GM19238 (cell line): ENCODE measurements around the gene FANCD2.
A peak's percentile ranks its signal among the peaks of the same experiment; 100 is the strongest.
"Not testable (repeated sequence)": the region's sequence is repeated elsewhere in the genome, so short reads cannot be mapped to it uniquely, and the experiment has no call there.

Experiments
- DNase-seq: peaks from one replicate; pipeline ENCODE4 v3.0.0; 2011; ENCODE audit warnings: low spot score; ENCODE audit not compliant: insufficient read length

FANCD2 gene

DNA sequence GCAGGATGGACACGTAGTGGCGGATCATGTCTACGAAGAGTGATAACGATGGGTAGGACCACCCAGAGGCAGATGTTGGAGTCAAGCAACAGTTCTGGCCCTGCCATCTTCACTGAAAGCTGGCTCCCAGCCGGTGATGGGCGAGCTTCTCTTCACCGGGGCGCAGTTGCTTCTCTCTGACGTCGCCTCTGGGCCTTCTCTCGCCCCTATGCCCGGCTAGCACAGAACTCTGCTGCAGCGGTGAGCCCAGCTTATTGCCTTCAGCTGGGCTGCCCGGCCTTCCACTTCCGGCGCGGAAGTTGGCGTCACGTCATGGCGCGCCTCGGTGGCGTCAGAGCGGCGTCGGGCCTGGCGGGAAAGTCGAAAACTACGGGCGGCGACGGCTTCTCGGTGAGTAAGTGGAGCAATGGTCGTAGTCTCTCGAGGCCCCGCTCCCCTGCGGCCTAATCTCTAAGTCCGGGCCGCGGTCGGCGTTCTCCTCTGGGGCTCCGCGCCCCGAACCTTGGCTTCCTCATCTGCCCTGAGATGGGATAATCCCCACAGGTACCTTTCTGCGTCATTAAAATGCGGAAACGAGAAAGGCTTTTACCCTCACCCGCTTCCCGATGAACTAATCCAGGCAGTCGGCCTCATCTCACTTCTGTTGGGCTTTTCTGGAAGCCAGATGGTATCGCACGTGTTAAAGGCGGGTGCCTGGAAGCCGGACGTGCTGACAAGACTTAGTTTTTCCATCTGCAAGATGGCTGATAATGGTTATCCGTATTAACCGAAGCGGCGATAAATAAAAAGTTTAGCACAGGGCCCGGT is at the start of gene FANCD2:
FANCD2 (plus strand) TSS at position 354 of the 807 bp plus-strand sequence. CDS start 2,221 bp downstream, outside the sequence.
- DNase-seq, result peak; percentile 82

DNA sequence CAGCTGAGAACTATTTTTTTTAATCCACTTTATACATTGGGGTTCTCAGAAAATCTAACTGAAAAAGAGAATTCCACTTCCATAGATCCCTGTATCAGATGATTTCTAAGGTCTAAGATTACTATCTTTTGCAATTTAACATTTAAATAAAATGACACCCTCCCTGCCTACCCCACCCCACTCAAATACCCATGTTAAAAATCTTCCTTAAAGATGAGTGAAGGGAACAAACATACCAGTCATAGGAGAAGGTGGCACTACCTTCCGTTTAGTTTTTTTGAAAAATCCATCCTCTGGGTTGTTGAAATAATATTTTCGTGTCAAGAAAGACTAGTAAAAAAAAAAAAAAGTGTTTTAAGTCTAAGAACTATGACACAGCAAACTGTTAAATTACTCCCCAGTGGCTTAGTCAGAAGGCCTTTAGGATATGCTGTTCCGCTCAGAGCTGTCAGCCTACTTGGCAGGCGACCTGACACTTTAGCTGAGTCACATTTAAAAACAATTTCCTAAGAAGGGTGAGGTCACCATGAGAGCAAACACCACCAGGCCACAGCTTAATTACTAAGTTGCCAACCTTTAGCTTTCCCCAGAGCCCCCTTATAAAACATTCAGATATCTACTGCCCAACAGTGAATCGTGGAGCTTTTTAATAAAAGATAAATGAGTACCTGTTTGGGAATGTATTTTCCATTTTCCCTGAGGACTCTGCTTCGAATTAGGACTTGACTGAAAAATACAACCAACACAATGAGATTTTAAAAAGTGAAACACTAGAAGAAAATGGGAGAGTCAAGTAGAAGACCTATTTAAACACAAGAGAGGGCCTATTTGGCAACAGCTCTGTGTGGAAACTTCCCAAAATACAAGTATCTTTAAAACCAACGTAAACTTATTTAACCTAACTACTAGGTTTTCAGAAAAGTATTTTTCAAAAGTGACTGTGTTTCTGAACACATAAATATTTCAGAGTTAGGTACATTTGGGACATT is 49.2 kb upstream of the FANCD2 start:
- DNase-seq, result no peak

DNA sequence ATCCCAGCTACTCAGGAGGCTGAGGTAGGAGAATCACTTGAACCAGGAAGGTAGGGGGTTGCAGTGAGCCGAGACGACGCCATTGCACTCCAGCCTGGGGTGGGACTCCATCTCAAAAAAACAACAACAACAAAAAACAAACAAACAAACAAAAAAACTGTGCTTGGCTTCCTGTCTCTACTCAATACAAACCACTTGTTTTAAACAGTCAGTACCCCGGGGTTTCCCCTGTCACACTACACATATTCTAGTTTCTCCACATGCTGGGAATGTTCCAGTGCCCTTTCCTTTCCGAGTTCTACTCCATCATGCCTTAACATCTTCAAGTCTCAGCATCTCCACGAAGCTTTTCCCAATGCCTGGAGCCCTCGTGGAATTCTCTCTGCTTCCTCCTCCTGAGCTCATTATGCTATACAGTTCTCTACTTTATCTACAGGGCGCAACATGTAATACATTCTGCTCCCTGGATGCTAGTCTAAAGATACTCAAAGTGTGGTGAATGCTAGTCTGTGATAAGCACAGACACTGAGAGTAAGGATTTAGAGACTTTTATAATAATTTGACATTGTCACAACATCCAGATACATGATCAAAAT is 47.4 kb upstream of the FANCD2 start:
- no peak for DNase-seq

DNA sequence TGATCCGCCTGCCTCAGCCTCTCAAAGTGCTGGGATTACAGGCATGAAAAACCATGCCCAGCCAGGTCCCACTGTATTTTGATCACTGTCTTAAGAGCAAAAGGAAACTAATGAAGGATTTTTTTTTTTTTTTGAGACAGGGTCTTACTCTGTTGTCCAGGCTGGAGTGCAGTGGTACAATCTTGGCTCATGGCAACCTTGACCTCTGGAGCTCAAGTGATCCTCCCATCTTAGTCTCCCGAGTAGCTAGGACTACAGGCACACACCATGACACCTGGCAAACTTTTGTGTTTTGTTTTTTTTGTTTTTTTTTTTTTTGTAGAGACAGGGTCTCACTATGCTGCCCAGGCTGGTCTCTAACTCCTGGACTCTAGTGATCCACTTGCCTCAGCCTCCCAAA is 46.0 kb upstream of the FANCD2 start:
- DNase-seq, result no peak

DNA sequence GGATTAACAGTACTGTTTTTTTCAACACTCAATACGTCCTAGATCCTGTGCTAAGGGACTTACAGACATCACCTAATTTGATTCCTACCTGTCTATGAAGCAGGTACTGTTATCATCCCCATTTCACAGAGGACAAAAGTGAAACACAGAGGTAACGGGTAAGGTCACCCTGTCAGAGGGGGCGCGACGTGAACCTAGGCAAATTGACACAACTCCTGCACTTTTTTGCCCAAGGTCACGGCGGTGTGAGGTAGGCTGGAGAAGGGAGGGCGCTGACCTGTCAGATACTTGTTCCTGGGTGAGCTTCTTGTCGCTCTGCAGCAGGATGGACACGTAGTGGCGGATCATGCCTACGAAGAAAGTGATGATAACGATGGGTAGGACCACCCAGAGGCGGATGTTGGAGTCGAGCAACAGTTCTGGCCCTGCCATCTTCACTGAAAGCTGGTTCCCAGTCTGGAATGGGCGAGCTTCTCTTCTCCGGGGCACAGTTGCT is 40.0 kb upstream of the FANCD2 start:
- no peak for DNase-seq

DNA sequence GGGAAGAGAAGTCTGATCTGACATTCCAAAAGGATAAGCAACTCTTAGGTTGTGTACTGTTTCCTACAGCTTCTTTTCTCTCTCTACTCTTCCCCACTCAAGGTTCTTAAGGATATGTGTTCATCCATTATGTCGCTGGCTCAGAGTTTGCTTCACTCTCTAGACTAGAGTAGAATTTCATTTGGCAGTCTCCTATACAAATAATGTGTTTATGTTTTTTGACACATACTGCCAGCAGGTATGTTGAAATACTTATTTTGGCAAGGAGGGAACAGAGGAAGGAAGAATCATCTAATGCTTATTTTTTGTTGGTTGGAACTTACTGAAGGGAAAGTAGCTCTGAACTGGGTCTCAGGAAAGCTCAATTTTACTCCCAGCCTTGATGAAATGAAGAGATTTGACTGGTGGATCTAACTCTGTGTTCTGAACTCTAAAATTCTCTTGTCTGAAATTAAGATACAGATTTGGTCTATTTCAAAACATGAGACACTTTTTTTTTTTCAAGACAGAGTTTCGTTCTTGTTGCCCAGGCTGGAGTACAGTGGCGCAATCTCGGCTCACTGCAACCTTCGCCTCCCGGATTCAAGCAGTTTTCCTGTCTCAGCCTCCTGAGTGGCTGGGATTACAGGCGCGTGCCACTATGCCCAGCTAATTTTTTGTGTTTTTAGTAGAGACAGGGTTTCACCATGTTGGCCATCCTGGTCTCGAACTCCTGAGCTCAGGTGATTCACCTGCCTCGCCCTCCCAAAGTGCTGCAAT is 32.0 kb upstream of the FANCD2 start:
- DNase-seq, result no peak

DNA sequence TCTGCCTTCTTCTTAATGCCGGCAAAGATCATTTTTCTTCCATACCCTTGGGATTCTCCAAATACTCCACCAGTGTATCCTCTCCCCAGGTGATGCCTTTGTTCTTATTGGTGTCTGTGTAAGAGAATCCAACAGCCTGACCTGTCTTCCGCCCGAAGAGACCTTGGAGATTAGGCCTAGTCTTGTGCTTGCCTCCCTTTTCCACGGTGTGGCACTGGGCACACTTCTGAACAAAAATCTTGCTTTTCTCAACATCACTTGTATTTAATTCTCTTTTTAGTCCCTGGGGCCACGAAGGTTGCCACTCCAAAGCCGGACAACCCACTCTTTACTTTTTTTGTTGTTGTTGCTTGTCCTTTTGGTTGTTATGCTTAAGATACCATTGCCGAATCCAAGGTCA is 25.6 kb upstream of the FANCD2 start:
- no peak for DNase-seq

DNA sequence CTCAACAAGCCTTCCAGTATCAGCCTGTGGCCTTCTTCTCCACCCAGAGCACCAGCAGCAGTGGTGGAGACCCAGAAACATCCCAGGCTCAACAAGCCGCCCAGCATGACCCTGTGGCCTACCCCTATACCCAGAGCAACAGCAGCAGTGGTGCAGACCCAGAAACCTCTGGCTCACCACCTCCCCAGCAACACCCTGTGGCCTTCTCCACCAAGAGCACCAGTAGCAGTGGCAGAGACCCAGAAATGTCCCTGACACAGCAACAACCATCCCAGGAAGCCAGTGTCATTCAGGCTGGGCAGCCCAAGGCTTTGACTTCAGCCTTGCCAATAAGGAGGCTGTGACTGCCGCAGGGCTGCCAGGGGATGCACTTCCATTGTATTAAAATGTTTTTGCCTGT is 23.3 kb upstream of the FANCD2 start:
- no peak for DNase-seq

DNA sequence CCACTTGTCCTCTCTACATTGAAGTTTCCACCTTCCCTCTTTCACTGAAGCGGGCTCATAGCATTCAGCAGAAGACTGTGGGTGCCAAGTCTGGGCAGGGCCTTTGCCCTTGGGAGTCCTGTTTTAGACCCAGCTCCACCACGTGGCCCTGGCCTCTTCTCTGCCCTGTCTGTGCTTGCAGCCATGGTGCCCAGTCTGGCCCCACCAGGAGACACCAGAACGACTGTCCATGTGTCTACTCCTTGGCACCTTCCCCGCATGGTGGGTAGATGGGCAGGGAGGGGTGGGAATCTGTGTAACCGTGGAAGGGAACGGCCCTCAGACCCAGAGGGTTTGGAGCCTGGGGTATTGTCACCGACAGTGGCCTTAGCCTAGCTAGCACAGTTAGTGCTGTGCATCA is 21.7 kb upstream of the FANCD2 start:
- no peak for DNase-seq

DNA sequence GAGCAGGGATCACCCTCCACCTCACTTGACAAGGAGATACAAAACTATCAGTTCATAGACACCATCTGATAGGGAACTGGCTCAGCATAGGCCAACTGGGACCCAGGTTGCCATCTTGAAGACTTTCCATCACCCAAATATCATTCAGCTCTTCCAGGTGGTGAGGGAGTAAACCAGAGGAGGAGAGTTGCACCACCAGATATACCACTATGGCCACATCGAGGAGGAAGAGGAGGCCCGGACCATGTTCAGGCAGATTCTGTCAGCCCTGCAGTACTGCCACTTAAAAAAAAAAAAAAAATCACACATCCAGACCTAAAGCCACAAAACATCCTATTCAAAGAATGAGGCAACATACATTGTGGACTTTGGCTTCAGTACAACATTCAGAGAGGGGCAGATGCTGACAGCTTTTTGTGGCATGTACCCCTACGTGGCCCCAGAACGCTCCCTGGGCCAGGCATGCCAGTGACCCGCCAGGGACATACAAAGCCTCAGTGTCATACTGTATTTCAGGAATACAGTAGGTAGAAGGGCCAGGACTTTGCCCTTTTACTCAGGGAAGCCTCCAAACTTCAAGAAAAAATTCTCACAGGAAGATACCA is 21.2 kb upstream of the FANCD2 start:
- no peak for DNase-seq

DNA sequence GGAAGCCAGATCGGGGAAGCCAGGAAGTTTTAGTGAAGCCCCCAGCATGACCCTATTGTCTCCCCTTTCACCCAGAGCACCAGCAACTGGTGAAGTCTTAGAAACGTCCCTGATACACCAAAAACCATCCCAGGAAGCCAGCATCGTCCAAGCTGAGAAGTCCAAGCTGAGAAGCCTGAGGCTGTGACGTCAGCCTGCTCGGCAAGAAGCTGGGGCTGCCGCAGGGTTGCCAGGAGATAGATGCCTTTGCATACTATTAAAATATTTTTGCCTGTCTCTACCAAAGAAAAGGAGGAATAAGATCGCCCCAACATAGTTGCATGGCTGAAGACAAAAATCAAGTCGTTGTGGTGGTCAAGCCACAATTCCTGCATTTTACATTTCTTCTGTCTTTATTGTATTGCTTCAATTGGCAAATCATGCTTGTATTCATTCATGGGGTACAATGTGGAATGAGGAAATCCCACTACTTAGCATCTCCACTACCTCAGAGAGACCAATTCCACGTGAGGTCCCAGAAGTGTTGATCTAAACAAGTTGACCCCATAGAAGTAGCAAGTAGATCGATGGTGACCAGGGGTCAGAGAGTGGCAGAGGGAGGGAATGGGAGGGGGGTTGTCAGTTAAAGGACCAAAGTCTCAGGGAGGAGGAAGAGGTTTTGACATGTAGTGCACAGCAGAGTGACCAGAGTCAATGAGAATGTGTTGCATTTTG is 20.0 kb upstream of the FANCD2 start:
- no peak for DNase-seq

DNA sequence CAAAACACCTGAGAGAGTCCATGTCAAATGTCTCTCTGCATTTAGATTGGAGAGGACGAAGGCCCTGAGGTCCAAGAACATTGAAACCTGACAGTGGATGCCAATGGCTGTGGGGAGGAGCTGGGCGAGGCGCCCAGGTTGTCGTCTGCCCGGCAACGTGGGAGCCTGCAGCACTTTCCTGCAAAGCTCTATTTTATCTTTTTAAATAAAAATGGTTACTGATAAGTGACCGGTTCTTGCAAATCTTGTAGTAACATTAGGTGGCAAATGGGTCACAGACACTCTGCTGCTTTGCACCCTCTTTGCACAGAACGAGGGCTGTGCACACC is 19.5 kb upstream of the FANCD2 start:
- no peak for DNase-seq

DNA sequence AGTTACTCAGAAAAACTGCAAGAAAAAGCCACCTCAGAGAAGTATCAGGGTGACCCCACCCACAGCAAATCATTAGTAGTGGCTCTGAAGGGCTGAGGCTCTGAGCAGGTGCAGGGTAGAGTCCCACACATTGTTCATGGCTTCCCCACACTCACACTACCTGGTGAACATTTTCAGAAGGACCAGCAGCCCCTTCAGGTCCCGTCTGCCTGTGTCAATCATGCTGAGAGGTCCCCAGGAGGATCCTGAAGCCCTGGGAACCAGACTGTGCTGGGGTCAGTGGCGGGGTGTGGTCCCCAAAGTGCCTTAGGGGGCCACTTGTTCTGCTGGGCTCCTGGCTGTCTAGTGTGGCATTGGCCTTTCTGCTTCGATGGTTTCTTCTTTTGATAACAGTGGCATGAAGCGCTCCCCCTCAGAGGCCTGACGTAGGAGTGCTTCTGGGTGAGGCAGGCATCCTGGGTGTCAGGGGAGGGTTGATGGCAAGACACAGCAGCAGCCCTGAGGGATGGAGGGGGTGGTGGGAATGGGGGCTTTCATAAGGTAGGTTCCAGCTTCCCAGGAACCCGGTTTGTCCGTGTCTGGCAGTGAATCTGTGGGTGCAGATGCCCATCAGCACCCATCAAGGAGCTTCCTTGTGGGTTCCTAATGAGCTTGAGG is 19.0 kb upstream of the FANCD2 start:
- no peak for DNase-seq

DNA sequence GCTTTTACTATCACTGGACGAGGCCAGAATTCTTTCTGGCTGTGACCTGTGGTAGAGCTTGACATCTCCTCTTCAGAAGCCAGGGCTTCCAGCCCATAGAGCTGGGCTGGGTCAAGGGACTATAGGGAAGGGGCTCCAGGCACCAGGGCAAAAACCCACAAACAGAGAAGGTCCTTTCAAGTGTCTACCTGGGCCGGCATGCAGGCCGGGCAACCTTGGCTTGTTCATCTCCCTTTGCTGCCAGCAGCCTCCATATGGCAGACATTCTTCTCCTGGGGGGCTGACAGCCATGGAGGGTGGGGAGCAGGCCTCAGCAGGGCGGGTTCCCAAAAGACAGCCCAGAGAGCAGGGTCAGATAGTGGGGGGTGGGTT is 18.0 kb upstream of the FANCD2 start:
- DNase-seq, result not testable (repeated sequence)

DNA sequence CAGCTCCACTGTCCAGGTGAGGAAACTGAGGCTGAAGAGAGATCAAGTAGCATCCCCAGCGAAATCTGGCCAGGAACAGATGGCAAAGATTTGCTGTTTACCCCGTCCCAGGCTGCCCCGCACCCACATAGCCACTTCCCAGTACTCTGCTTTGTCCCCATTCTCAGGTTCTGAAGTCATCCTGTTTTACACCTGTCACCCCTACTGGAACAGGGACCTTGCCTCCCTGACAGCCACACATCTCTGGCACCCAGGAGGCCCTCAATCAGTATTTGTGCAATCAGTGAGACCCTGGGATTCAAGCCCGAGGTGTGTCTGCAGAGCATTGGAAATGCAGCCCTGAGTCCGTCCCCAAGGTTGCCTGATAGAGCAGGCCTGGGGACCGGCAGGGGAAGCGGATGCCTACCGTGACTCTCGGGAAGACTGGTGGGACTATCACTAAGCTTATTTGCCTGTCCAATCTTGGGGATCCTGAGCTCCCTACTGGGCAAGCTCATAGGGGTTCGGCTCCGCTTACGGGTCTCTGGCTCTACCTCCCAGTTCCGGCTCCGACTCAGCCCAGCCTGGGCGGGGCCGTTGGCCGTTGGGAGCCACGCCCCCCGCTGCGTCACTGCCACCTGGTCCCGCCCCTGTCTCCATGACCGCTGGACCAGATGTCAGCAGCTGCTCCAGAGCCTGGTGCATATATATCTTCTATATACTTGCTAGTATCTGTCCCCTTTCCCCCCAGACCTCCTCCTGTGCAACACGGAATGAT is 17.5 kb upstream of the FANCD2 start:
- DNase-seq, result peak; percentile 52

DNA sequence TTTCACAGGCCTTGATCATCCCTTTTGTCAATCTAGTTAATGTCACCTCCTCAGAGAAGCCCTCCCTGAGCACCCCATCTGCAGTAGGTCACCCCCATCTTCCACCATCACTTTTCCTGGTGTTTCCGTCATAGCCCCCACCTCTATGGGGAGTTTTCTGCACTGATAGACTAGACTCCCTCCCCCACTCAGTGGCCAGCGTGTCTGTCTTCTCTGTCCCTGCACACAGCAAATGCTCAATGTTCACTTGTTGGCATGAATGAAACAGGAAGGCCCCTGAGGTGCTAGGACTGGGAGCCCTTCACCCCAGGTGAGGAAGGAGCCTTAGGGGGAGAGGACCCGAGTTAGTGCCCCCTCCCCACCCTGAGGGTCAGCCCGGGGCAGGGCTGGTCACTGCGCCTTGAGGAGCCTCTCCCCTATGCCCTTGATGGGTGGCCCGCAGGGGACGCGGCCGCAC is 15.8 kb upstream of the FANCD2 start:
- DNase-seq, result no peak

DNA sequence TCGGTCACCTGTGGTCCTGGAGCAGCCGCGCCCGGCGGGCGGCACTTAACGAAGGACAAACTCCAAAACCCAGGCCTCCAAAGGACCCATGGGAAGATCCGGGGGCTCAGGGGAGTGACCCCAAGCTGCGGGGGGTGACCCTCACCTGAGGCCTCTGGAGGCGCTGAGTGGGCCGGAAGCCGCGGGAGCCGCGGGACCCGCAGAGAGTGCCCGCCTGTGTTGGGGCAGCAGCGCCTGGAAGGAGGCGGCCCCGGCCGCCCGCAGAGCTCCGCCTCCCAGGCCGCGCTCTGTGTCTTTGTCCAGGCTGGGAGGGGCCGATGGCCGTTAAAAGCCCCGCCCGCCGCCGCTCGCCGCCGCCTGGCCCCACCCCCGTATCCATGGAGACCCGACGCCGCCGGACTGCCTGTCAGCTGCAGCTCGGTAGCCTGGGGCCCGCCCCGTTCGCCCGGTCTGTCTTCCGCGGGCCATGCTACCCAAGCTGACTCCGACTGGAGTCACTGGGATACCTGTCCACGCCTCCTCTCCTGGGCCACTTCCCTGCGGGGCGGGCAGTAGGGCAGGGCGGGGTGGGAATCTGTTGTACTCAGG is 15.3 kb upstream of the FANCD2 start:
- peak; percentile 93 for DNase-seq

DNA sequence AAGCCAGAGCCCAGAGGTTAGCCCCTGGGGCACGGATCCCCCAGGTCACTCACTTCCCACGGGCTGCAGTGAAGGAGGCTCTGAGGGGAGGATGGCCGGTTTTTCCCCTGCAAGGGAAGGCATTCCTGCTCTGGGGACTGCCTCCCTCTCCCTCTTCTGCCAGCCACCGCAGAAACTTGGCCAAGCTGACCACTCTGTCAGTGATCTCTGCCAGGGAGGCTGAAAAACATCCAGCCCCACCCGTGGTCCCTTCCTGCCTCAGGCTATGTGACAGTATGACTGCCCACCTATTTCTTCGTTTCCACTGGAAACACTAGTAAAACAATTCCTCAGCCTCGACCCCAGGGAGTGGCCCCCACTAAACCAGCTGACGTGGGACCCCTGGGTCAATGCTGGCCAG is 14.6 kb upstream of the FANCD2 start:
- no peak for DNase-seq
